HG02973 (cell line): ENCODE results near the gene SEL1L3.
A peak's percentile ranks its signal among the peaks of the same experiment; 100 is the strongest.

Experiments used
- ATAC-seq: cut with Tn5 transposase; IDR thresholded peaks from one replicate; pipeline ENCODE4 v1.9.1; 2021; ENCODE audit warnings: moderate library complexity; ENCODE audit not compliant: unreplicated experiment

The SEL1L3 gene

DNA sequence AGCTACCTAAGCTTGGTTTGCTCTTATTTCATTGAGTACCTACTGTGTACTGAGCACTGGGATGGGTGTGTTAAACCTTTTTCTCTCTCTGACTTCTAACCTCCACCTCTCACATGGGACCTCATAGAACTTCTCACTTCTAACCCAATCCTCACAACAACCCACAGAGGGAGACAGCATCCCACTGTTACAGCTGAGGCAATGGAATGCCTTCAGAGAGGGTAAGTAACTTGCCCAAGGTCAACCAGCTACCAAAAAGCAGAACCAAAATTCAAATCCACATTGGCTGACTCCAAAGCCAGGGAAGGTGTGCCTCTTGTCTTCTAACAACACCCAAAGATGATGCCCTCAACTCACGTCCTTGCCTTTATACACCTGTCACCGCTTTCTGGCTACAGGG is 5.4 kb downstream of the SEL1L3 start:
- ATAC-seq = no peak

DNA sequence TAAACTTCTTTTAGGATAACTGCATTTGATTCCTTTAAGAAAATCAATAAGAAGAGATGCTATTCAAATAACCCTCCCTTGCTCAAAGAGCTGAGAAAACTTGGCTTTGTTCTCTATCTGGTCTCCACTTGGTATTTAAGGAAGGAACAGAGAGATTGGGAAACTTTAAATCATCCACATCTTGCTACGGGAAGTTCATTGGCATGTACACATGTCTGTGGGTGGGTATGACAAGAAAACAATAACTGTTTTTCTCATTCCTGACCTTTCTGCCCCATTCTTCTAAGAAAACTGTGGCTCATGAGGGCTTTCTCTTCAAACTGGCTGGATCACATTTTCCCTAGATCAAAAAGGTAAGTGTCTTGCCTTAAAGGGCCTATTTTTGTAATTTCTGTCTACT is 6.0 kb downstream of the SEL1L3 start:
- no peak for ATAC-seq

DNA sequence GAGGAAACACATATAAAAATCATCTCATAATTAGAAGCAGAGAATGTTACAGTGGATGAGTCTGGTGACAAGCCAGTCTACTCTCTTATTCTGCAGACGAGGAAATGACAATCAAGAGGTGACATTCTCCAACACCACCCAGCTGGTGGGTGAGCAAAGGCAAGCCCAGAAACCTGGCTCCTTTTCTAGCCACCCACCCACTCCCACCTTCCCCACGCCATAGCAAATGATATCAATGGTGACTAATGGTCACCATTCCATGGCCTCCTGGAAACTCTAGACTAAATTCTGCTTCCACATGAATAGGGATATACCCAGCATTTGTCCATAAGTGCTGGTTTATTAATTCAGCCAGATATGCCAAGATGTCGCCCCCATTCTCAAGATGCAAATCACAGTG is 10.7 kb downstream of the SEL1L3 start:
- no peak for ATAC-seq

DNA sequence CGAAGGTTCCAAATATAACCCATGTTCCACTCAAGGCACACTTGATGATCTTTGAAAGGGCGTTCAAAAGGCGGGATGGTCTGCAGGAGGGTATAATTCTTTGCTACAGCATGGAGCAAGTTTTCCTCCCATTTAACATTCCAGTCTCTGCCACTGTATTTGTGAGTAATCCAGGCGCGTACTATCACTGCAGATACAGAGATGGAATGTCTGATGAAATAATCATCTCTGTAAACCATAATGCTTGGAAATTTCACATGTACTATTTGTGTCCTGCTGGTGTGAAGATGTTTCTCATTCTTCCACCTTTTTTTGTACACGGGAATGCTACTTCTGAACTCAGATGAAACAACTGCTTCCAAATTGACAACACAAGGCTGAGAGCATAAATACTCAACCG is 15.5 kb downstream of the SEL1L3 start:
- no peak for ATAC-seq

DNA sequence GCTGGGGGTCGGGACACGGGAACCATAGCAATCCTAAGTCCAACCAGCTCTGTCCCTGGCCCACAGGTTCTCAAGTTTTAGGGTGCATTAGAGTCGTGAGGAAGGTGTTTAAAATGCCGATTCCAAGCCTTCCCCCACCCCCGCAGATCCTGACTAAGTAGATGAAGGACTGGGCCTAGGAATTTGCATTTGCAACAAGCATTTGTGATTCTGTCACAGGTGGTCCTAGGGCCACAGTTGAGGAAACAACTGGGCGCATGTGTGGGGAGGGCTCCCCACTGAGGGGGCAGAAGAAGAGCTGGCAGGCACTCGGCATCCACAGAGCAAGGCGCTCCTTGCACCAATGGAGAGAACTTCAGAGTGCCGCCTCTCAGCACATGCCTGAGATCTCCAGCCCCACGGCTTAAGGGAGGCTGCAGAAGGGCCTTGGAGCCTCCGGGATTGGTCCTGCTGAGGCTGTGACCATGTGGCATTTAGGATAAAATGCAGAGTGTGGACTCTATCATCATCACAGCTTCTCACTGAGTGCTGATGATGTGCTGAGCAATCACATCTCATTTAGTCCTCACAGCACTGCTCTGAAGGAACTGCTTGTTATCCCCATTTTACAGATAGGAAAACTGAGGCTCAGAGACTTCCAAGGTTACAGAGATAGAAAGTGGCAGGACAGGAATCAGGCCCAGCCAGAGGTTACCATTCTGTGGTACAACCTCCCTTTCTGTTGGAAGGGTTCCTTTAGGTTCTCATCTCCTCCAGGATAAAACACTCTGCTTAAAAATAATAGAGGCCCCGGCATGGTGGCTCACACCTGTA is 16.7 kb downstream of the SEL1L3 start:
- no peak for ATAC-seq

DNA sequence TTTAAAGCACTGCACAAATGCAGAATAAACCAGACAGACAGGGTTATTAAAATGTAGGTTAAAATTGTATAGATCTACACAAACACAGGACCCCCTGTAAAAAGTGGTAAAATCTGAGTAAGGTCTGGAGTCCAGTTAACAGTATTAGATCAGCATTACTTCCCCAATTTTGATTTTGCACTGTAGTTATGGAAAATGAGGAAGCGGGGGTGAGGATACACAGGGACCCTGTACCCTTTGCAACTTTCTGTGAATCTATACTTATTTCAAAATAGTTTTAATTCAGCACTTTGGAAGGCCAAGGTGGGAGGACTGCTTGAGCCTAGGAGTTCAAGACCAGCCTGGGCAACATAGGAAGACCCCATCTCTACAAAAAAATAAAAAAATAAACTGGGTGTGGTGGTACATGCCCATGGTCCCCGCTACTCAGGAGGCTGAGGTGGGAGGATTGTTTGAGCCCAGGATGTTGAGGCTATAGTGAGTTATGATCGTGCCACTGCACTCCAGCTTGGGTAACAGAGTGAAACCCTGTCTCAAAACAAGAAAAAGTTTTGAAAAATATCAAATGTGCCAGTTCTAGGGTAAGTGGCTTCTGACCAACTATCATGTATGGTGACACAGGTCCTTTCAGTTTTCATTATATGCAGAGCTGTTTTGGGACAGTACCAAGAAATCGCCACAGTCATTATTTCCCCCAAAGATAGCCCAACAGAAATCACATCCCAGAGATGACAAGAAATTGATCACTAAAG is 17.7 kb downstream of the SEL1L3 start:
- ATAC-seq = no peak

DNA sequence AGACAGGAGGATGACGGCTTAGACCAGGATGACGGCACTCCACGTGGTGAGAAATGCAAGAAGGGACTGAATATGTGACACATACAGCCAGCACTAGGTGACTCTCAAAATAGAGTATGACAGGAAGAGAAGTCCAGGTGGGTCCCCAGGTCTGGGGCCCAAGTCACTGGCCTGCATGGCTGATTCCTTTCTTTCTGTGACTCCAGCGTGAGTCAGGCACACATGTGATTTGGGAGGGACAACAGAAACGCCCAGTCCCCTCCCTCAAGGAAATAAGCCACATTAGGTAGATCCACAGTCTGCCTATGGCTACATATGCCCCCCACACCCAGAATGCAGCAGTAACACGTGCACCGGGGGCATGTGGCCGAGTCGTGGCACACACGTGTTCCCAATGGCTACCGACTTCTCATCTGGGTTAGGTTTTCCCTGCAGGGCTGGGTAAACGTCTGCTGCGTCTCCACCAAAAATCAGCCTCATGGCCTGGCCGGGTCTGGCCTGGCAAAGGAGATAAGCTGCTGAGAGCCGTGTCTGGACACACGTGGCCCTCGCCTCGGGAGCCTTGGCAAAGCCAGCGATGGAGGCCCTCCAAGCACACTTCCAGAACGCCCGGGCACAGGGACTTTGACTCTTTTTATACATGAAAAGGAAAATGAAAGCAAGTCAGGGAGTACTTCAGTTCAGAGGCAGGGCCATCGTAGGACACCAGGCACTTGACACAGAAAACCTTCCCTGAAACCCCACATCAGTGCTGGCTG is 19.3 kb downstream of the SEL1L3 start:
- peak; percentile 42 for ATAC-seq

DNA sequence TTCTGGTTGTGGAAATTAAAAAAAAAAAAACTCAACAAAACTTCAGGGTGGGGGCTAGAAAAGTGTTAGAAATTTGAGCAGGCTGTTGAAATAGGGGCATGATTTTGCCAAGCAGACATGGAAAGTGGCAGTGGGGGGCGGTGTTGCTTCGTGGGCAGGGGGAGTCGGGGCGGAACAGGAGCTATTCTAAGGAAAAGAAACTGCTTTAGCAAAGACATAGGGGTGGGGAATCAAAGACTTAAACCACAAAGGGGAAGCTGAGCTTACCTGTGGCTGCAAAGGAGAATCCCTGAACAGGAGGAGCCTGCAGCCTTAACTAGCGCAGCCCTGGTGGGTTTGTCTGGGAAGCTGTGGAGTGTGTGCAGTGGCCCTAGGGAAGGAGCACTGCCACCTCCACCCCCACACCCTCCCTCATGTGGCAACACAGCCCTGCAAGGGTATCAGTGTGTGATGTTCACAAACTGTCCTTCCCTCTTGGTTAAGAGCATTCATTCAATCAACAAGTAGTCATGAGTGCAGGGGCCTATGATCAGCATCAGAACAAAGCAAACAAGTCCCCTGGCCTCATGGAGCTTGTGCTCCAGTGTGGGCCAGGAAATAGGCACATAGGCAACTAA is 20.5 kb downstream of the SEL1L3 start:
- ATAC-seq = peak; percentile 51

DNA sequence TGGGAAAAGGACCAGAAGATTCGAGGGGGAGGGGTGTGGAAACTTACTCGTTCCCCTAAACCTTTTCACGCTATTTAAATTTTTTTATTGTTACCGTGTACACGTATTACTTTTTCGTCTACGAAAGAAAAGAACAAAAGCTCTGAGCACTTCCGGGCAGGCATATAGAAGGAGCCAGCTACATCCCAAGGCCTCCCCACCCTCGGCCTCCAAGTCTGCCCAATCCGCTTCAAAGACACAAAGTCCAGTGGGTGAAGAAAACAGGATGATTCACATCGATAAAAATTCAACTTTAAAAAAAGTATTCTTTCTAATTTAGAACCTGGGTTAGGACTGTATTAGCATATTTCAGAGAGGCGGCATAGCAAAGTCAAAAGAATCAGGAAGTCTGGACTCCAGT is 23.1 kb downstream of the SEL1L3 start:
- no peak for ATAC-seq

DNA sequence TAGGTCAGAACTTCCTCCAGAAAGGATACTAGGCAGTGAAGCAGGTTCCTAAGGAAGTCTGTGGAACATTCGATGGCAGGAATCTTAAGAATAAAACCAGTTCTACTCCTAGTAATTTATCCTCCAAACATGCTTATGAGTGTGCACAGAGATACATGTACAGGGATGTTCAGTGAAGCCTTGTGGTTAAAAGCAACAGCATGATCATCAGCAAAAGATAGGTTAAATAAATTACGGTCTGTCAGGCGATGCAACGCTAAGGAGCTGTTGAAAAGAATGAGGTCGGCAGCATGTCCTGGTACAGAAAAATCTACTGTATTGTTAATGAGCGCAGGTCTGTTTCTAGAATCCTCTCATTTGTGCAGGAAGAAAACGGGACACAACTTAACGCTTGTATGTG is 23.6 kb downstream of the SEL1L3 start:
- no peak for ATAC-seq

DNA sequence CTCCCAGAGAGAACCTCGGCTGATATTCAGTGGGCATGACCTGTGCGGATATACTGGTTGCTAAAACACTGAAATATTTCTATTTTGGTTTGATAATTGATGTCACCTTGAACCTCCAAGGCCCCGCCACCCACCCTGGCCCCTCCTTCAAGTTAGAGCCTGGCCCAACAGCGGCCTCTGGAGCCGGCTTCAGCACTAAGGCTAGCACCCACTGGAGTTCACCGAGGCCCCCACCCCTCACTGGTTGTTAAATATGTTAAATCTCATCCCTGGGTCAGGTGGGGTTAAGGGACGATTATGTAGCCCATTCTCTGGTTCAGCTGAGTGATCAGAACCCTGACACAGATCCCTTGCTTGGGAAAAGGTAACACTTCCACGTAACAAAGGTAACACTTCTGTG is 24.3 kb downstream of the SEL1L3 start:
- ATAC-seq = no peak

DNA sequence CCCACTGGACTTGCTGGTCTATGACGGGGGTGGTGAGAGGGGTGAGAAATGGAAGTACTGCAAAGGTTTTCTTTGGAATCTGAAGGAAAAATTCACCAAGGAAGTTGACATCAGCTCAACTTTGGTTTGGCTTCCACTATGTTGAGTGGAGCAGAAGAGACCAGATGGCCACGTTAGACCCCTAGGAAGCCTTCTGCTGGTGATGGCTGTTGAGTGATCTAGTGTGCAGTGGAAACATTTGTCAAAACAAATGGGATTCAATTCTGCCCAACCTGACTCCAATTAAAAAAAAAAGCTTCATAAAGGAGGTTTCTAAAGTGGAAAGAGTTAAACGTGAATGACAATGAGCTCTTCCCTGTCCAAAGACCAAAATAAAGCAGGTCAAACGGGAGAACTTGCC is 25.7 kb downstream of the SEL1L3 start:
- ATAC-seq = no peak

DNA sequence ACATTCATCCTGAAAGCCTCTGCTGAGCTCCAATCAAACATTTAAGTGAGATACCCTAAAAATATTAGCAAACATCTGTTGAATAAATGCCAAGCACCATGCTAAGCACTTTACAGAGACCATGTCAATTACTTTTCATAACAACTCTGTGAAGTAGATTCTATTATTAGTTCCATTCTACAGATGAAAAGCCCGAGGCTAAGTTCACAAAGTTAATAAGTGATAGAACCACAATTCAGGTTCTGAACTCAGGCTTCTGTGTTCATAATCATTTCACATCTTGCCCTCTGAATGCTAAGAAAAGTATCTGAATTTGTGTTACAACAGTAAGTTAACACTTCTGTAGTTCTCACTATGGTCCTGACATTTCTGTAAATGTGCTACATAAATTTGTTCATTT is 27.4 kb downstream of the SEL1L3 start:
- ATAC-seq = no peak

DNA sequence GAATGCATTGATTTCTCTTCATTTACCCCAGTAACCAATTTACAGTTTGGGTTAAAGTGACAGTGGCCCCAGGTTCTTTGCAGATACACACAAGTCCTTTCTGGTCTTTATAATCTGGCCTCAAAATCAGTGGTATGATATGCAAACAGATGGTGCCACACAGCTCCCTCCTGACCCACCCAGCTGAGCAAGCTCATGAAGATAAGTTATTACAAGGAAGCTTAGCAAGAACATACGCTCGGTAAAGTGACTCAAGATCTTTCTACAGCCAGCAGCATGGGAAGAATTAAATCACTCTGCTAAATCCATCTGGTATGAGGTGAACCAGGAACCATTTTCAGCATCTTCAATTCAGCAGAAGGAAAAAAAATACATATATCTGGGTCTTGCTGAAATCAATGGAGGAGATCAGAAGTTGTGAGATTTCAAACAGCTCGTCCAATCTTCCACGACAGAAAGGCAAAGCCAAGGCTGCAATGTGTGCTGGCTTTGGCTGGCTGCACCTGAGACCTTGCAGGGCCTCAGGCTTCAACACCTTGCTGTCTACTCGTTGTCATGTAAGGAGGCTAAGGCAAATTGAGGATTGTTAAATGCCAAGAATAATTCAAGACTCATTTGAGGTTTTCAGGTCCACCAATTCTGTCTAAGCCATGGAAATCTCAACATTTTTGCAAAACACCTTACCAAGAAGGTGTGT is 28.2 kb downstream of the SEL1L3 start:
- ATAC-seq = no peak

DNA sequence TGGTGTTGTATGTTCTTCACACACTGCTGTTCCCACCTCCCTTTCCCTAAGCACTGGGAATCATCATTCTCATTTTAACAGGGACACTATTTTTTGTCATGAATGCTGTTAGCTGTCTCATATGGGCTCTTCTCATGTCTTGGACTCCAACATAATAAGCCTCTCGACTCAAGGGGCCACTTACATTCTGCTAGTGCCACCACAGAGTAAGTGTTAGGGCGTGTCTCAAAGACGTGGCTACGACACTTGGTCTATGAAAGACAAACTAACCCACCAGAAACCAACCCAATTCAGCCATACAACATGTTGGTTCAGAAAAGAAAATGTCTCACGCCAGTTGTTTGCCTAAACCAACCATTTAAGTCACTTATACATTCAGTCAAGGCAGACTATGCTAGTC is 32.2 kb downstream of the SEL1L3 start:
- no peak for ATAC-seq

DNA sequence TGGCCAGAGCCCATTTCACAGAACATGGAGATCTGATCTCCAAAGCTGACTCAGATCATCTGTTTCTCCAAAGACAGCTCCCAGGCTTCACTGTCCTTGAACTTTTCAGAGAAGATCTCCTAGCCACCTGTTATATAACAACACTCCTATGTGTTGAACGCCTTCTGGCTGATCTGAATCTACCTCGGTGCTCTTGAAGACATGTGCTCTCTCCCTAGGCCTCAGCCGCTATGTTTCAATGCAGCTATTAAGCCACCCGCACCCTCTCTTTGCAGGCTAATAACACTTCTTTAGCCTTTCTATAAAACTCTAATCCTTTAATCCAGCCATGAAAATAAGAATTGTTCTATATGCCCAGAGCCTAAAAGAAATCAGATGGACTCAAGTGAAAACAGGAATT is 34.9 kb downstream of the SEL1L3 start:
- ATAC-seq = no peak

DNA sequence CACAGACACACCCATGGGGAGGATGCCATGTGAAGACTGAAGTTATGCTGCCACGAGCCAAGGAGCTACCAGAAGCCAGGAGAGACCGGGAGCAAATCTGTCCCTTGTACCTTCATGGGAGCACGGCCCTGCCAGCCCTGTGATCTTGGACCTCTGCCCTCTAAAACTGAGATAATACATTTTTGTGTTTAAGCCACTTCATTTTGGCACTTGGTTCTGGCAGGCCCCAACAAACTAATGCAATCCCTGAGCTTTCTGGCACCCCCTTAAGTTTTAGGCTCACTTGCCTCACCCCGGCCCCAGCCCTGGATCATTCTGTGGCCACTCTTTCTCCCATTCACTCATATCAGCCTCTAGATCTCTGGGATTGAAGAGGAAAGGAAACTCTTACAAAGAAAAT is 35.4 kb downstream of the SEL1L3 start:
- no peak for ATAC-seq

DNA sequence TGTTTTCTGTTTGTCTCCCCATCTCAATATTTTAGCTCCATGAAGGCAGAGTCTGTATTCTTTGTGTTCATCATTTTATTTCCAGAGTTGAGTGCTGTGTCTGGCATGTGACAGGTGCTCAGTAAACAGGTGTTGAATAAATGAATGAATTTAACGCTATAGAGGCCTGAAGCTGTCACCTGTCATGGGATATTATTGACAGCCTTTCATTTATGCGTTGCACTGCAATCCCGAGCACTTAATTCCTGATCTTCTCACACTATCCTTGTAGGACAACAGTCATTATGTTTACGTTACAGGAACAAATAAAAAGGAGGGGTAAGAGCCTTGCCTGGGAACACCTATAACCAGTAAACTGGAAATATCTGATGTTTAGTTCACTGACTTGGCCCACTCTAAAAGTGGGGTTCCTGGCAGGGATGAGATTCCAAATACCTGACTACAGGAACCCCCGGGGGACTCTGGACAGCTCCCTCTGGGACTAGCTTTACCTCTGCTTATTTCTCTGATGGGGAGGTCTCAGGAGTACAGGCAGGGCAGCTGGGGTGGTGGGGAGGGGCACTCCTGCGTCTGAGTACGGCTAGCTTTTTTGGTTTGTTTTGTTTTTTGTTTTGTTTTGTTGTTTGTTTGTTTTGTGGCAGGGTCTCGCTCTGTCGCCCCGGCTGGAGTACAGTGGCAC is 36.6 kb downstream of the SEL1L3 start:
- no peak for ATAC-seq

DNA sequence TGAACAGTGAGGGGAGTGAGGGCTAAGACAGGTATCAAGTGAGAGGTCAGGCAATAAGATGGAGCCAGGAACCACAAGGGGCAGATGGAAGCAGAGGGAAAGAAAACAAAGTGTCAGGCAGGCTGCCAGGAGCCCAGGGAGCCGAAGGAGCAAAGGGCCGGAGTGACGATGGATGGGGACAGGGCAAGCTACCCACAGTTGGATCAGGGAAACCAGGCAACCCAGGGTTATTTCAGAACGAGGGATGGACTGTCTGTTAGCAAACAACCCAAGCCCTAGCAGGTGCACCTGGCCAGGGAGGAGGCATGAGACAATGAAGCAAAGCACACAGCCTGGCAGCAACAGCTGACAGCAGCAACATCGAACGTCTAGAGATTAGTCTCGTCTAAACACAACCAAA is 39.2 kb downstream of the SEL1L3 start:
- no peak for ATAC-seq

DNA sequence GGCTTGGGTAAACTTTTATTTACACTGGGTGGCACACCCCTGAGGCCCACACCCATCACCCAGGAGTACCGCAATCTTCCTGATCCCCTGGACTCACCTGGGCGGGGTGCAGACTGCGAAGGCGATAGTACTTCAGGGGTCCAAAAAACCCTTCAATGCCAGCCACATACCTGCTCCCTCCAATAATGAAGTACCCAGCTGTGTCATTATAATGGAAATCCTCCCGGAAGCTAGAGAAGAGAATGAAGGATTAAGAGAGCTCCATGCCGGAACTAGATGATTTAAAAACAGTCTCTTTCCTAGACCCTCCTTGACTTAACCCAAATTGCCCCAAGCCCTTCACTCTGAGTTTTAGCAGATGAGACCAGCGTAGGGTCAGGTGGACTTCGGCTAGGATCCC is 40.9 kb downstream of the SEL1L3 start:
- no peak for ATAC-seq
